ENCODE data around the gene HMX1.

- TF ChIP-seq EZH2 (IDR thresholded peaks at IDR 0.05): no peak
- TF ChIP-seq POLR2AphosphoS5 (IDR thresholded peaks at IDR 0.05; ENCODE audit: borderline replicate concordance, low read depth, low read length): no peak
Measured at GRCh38 chr4:8832113-8832915, 39.3 kb downstream of the HMX1 start.
